WTC11 (cell line): ENCODE data around the gene MVD. TPM values are rescaled to one million over a fixed set of nuclear protein-coding genes. Genes with fewer than 3 reads are reported as not detected.

Experiments
- ATAC-seq: fragments of 200-7000 bp; cut with Tn5 transposase; 2 replicates; pipeline ENCODE4 v1.10.0; 2021; ENCODE audit warnings: mild to moderate bottlenecking, moderate library complexity
- CTCF ChIA-PET: fragments of 300-600 bp; sonication (Branson Sonifier 250); formaldehyde crosslinking; loops from one replicate; lab custom pipeline; 2021; ENCODE audit warnings: antibody characterized with exemption; lab: Charles Lee
- POLR2A ChIA-PET: fragments of 350-600 bp; sonication (Branson Sonifier 250); formaldehyde crosslinking; loops from one replicate; lab custom pipeline; 2021; ENCODE audit warnings: antibody characterized with exemption; lab: Charles Lee
- DNase-seq: peaks from one replicate; pipeline ENCODE4 v3.0.0; 2021; ENCODE audit warnings: low spot score
- H3K27ac Mint-ChIP-seq: 2 replicates; pipeline ENCODE4 v1.8.0; 2021; ENCODE audit warnings: mixed read lengths
- H3K27me3 Mint-ChIP-seq: 2 replicates; pipeline ENCODE4 v1.8.0; 2021; ENCODE audit warnings: low read depth, mild to moderate bottlenecking, moderate library complexity, mixed read lengths
- H3K36me3 Mint-ChIP-seq: 2 replicates; pipeline ENCODE4 v1.8.0; 2021; ENCODE audit warnings: mixed read lengths
- H3K4me1 Mint-ChIP-seq: 2 replicates; pipeline ENCODE4 v1.8.0; 2022; ENCODE audit warnings: mixed read lengths
- H3K4me3 Mint-ChIP-seq: 2 replicates; pipeline ENCODE4 v1.8.0; 2021; ENCODE audit warnings: mild to moderate bottlenecking, moderate library complexity, mixed read lengths
- H3K9me3 Mint-ChIP-seq: 2 replicates; pipeline ENCODE4 v1.8.0; 2021; ENCODE audit warnings: mixed read lengths
- ATF2 ChIP-seq: sonication (generic); formaldehyde crosslinking; IDR thresholded peaks from 2 replicates; pipeline ENCODE4 v1.8.1; 2022; ENCODE audit warnings: low read depth, missing genetic modification reagents, borderline replicate concordance
- CREM ChIP-seq: sonication (generic); formaldehyde crosslinking; IDR thresholded peaks from 2 replicates; pipeline ENCODE4 v1.8.1; 2022; ENCODE audit warnings: mild to moderate bottlenecking, missing genetic modification reagents, moderate library complexity
- CTCF ChIP-seq: fragments of 200-600 bp; IDR thresholded peaks from 2 replicates; pipeline ENCODE4 v1.8.0; 2022; ENCODE audit warnings: antibody characterized with exemption
- E2F1 ChIP-seq: sonication (generic); formaldehyde crosslinking; IDR thresholded peaks from 2 replicates; pipeline ENCODE4 v1.8.0; 2022; ENCODE audit warnings: mild to moderate bottlenecking, missing genetic modification reagents
- E2F5 ChIP-seq: sonication (generic); formaldehyde crosslinking; IDR thresholded peaks from 2 replicates; pipeline ENCODE4 v1.8.1; 2022; ENCODE audit warnings: mild to moderate bottlenecking, moderate library complexity, missing genetic modification reagents
- EMX1 ChIP-seq: fragments of 250-450 bp; sonication (Bioruptor Pico); IDR thresholded peaks from 2 replicates; pipeline ENCODE4 v1.8.0; 2021; ENCODE audit warnings: mild to moderate bottlenecking
- ESRRA ChIP-seq: sonication (generic); formaldehyde crosslinking; IDR thresholded peaks from 2 replicates; pipeline ENCODE4 v1.8.1; 2022; ENCODE audit warnings: mild to moderate bottlenecking, missing genetic modification reagents, borderline replicate concordance
- GTF2I ChIP-seq: fragments of 250-450 bp; sonication (Bioruptor Pico); conservative IDR thresholded peaks from 2 replicates; pipeline ENCODE4 v1.4.0; 2021; ENCODE audit warnings: mild to moderate bottlenecking
- HMGXB4 ChIP-seq: sonication (generic); formaldehyde crosslinking; IDR thresholded peaks from 2 replicates; pipeline ENCODE4 v1.8.1; 2023; ENCODE audit warnings: mild to moderate bottlenecking, moderate library complexity, missing genetic modification reagents
- IRF2 ChIP-seq: sonication (generic); formaldehyde crosslinking; IDR thresholded peaks from 2 replicates; pipeline ENCODE4 v1.8.0; 2022; ENCODE audit warnings: low read depth, missing genetic modification reagents, borderline replicate concordance
- KAT7 ChIP-seq: sonication (generic); formaldehyde crosslinking; IDR thresholded peaks from 2 replicates; pipeline ENCODE4 v1.8.1; 2023; ENCODE audit warnings: missing genetic modification reagents, mild to moderate bottlenecking, borderline replicate concordance
- NFATC4 ChIP-seq: fragments of 250-450 bp; sonication (Bioruptor Pico); IDR thresholded peaks from 2 replicates; pipeline ENCODE4 v1.9.0; 2021; ENCODE audit warnings: mild to moderate bottlenecking
- NFE2L1 ChIP-seq: sonication (generic); formaldehyde crosslinking; IDR thresholded peaks from 2 replicates; pipeline ENCODE4 v1.8.1; 2023; ENCODE audit warnings: missing genetic modification reagents
- NR1H2 ChIP-seq: sonication (generic); formaldehyde crosslinking; IDR thresholded peaks from 2 replicates; pipeline ENCODE4 v1.9.0; 2021; ENCODE audit warnings: mild to moderate bottlenecking, moderate library complexity, missing genetic modification reagents
- NR3C1 ChIP-seq: sonication (generic); formaldehyde crosslinking; conservative IDR thresholded peaks from 2 replicates; pipeline ENCODE4 v1.8.1; 2023; ENCODE audit warnings: low read depth, mild to moderate bottlenecking, missing genetic modification reagents
- RELA ChIP-seq: sonication (generic); formaldehyde crosslinking; IDR thresholded peaks from 2 replicates; pipeline ENCODE4 v1.8.1; 2022; ENCODE audit warnings: missing genetic modification reagents, mild to moderate bottlenecking, borderline replicate concordance
- SMAD3 ChIP-seq: sonication (generic); formaldehyde crosslinking; IDR thresholded peaks from 2 replicates; pipeline ENCODE4 v1.8.0; 2022; ENCODE audit warnings: missing genetic modification reagents, mild to moderate bottlenecking, borderline replicate concordance
- SMAD4 ChIP-seq: sonication (generic); formaldehyde crosslinking; IDR thresholded peaks from 2 replicates; pipeline ENCODE4 v1.8.0; 2022; ENCODE audit warnings: mild to moderate bottlenecking, missing genetic modification reagents
- TP53 ChIP-seq: sonication (generic); formaldehyde crosslinking; IDR thresholded peaks from 2 replicates; pipeline ENCODE4 v1.8.1; 2023; ENCODE audit warnings: mild to moderate bottlenecking, missing genetic modification reagents
- ZMAT4 ChIP-seq: fragments of 250-450 bp; sonication (Bioruptor Pico); IDR thresholded peaks from 2 replicates; pipeline ENCODE4 v1.9.0; 2021; ENCODE audit warnings: mild to moderate bottlenecking
- ZSCAN18 ChIP-seq: fragments of 250-450 bp; sonication (Bioruptor Pico); IDR thresholded peaks from 2 replicates; pipeline ENCODE4 v2.1.2; 2022; ENCODE audit warnings: mild to moderate bottlenecking, moderate library complexity
- total RNA-seq: library from RNA; stranded (reverse); gene quantifications from 3 replicates; pipeline ENCODE4 v1.2.3, GENCODE V29; 2021

MVD gene
- total RNA-seq, 1 experiment from 2014 or later, result 113 TPM

GRCh38 chr16:88626646-88627045, 36.2 kb downstream of the MVD start:
- peaks cover 48% of the 10 kb centered on the region for H3K36me3 Mint-ChIP-seq
- no peak overlapping the region for H3K4me3 Mint-ChIP-seq
- no peak for DNase-seq
- no peaks in the 10 kb centered on the region for H3K9me3 Mint-ChIP-seq
- H3K4me1 Mint-ChIP-seq, result peaks cover 6% of the 10 kb centered on the region
- no peak for ATAC-seq
- TF ChIP-seq SMAD3, result no peak
- no peak for TF ChIP-seq E2F5
- TF ChIP-seq CTCF, result no peak
- TF ChIP-seq GTF2I (CRISPR knock-in tag), result no peak
- no peak for TF ChIP-seq ATF2 (CRISPR knock-in tag)
- no peak for TF ChIP-seq EMX1 (CRISPR knock-in tag)
- no peak for TF ChIP-seq HMGXB4 (CRISPR knock-in tag)
- TF ChIP-seq NFATC4, result no peak
- no peak for TF ChIP-seq KAT7 (CRISPR knock-in tag)
- no peak for TF ChIP-seq NFE2L1 (CRISPR knock-in tag)
- TF ChIP-seq ZMAT4, result no peak
- TF ChIP-seq NR3C1, result no peak
- no peak for TF ChIP-seq TP53 (CRISPR knock-in tag)
- TF ChIP-seq, all 79 proteins: peak for 0
- H3K27me3 Mint-ChIP-seq, result no peaks in the 10 kb centered on the region
- ChIA-PET CTCF (interaction anchor here (1.7 kb wide), 1 partner anchor 111 kb away, joined by 6 read pairs; no protein-coding TSS in a partner anchor), POLR2A (no interaction called here)
- peak overlapping the region; percentile 82 for H3K27ac Mint-ChIP-seq

- no peaks in the 10 kb centered on the region for H3K9me3 Mint-ChIP-seq
- DNase-seq (no peak), ATAC-seq (no peak)
- H3K36me3 Mint-ChIP-seq, result peaks cover 44% of the 10 kb centered on the region
- ChIA-PET POLR2A (no interaction called here), CTCF (interaction anchor here (1.2 to 1.7 kb wide), 2 partner anchors 9 to 112 kb away, joined by 3 to 6 read pairs; no protein-coding TSS in a partner anchor)
- no peak overlapping the region for H3K27ac Mint-ChIP-seq
- no peak overlapping the region for H3K4me3 Mint-ChIP-seq
- H3K4me1 Mint-ChIP-seq, result no peaks in the 10 kb centered on the region
- H3K27me3 Mint-ChIP-seq, result no peaks in the 10 kb centered on the region
- TF ChIP-seq ZSCAN18 (CRISPR knock-in tag), result no peak
- no peak for TF ChIP-seq IRF2 (CRISPR knock-in tag)
- TF ChIP-seq SMAD4 (CRISPR knock-in tag), result no peak
- TF ChIP-seq CREM (CRISPR knock-in tag), result no peak
- TF ChIP-seq RELA (CRISPR knock-in tag), result no peak
- no peak for TF ChIP-seq NR1H2 (CRISPR knock-in tag)
- TF ChIP-seq ESRRA (CRISPR knock-in tag), result no peak
- no peak for TF ChIP-seq E2F1 (CRISPR knock-in tag)
Observed at GRCh38 chr16:88624977-88625576, 37.8 kb downstream of the MVD start.
